ENCODE measurements around the gene FANCC.

GRCh38 chr9:95131023-95131943 lies 186.2 kb downstream of the FANCC start:
- TF ChIP-seq, protein P1, sequence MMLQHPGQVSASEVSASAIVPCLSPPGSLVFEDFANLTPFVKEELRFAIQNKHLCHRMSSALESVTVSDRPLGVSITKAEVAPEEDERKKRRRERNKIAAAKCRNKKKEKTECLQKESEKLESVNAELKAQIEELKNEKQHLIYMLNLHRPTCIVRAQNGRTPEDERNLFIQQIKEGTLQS (CRISPR knock-in tag; IDR thresholded peaks at IDR 0.05), result no peak
- no peak for TF ChIP-seq TEAD3 (CRISPR knock-in tag; optimal IDR thresholded peaks at IDR 0.05; ENCODE audit: borderline replicate concordance)
